ENCODE data around the gene YWHAG. TPM values are rescaled to one million over a fixed set of nuclear protein-coding genes. Genes with fewer than 3 reads are reported as not detected.

Gene YWHAG
- total and polyA plus RNA-seq, 2 of the 13 experiments (the other 11 are each of a cell fraction or from before 2014, with no cell fraction given) = 36.9 to 67.5 TPM

DNA sequence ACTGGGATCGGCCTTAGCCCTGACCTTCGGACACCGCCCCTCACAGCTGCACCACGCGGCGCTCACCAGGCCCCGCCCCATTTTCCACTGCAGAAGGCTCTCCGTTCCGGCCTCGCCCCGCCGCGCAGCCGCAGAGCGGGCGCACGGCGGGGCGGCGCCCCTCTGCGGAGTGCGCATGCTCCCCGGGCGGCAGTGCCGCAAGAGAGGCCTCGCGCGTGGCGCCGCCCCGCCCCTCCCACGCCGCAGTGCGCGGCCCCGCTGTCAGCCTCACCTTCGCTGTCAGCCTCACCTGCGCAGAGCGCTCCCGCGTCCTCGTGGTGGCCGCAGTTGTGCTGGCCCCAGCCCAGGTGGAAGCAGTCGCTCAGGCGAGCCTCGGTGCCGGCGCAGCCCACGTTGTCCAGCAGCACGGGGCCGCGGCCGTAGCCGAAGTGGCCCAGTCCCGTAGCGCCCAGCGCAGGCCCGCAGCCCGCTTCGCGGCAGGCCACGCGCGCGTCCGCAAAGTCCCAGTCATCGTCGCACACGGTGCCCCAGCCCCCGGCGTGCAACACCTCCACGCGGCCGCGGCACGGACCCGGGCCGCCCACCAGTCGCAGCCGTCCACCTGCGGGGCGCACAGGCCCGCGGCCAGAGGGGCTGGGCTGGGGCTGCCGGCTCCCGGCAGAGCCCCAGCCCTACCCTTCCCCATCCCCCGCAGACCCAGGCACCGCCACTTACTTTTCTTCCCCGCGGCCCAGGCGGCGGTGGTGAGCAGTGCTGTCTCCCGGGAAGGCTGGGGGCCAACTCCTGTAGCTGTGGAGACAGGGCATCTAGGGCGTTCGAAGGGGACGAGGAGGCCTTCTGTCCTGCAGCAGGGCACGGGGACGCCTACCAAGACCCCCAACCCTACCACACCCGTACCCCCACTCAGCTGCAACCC is 34.6 kb upstream of the YWHAG start (continued):
- TF ChIP-seq, protein P1, sequence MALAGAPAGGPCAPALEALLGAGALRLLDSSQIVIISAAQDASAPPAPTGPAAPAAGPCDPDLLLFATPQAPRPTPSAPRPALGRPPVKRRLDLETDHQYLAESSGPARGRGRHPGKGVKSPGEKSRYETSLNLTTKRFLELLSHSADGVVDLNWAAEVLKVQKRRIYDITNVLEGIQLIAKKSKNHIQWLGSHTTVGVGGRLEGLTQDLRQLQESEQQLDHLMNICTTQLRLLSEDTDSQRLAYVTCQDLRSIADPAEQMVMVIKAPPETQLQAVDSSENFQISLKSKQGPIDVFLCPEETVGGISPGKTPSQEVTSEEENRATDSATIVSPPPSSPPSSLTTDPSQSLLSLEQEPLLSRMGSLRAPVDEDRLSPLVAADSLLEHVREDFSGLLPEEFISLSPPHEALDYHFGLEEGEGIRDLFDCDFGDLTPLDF (CRISPR knock-in tag; IDR thresholded peaks at IDR 0.05) = no peak
- peak; percentile 85 for TF ChIP-seq ZNF225 (CRISPR knock-in tag; IDR thresholded peaks at IDR 0.05)
- TF ChIP-seq, protein P2, sequence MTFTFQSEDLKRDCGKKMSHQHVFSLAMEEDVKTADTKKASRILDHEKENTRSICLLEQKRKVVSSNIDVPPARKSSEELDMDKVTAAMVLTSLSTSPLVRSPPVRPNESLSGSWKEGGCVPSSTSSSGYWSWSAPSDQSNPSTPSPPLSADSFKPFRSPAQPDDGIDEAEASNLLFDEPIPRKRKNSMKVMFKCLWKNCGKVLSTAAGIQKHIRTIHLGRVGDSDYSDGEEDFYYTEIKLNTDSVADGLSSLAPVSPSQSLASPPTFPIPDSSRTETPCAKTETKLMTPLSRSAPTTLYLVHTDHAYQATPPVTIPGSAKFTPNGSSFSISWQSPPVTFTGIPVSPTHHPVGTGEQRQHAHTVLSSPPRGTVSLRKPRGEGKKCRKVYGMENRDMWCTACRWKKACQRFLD (CRISPR knock-in tag; IDR thresholded peaks at IDR 0.05; ENCODE audit: borderline replicate concordance) = no peak; the same call in 1 of the 2 replicates
- TF ChIP-seq, protein P3, sequence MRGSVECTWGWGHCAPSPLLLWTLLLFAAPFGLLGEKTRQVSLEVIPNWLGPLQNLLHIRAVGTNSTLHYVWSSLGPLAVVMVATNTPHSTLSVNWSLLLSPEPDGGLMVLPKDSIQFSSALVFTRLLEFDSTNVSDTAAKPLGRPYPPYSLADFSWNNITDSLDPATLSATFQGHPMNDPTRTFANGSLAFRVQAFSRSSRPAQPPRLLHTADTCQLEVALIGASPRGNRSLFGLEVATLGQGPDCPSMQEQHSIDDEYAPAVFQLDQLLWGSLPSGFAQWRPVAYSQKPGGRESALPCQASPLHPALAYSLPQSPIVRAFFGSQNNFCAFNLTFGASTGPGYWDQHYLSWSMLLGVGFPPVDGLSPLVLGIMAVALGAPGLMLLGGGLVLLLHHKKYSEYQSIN (CRISPR knock-in tag; IDR thresholded peaks at IDR 0.05; ENCODE audit: borderline replicate concordance) = 0 out of 2 replicates have a peak, but pooled peaks have one; percentile 6
- TF ChIP-seq, protein P4, sequence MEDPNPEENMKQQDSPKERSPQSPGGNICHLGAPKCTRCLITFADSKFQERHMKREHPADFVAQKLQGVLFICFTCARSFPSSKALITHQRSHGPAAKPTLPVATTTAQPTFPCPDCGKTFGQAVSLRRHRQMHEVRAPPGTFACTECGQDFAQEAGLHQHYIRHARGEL (CRISPR knock-in tag; IDR thresholded peaks at IDR 0.05) = no peak
- peak; percentile 39 for TF ChIP-seq JARID2 (CRISPR knock-in tag; IDR thresholded peaks at IDR 0.05; ENCODE audit: insufficient replicate concordance)
- no peak for TF ChIP-seq KLF11 (CRISPR knock-in tag; IDR thresholded peaks at IDR 0.05)
- no peak for TF ChIP-seq ZNF614 (CRISPR knock-in tag; IDR thresholded peaks at IDR 0.05; ENCODE audit: borderline replicate concordance)
- TF ChIP-seq, protein P5, sequence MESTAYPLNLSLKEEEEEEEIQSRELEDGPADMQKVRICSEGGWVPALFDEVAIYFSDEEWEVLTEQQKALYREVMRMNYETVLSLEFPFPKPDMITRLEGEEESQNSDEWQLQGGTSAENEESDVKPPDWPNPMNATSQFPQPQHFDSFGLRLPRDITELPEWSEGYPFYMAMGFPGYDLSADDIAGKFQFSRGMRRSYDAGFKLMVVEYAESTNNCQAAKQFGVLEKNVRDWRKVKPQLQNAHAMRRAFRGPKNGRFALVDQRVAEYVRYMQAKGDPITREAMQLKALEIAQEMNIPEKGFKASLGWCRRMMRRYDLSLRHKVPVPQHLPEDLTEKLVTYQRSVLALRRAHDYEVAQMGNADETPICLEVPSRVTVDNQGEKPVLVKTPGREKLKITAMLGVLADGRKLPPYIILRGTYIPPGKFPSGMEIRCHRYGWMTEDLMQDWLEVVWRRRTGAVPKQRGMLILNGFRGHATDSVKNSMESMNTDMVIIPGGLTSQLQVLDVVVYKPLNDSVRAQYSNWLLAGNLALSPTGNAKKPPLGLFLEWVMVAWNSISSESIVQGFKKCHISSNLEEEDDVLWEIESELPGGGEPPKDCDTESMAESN (CRISPR knock-in tag; conservative IDR thresholded peaks at IDR 0.05) = peak; percentile 95
- TF ChIP-seq NCOR1 (IDR thresholded peaks at IDR 0.05; ENCODE audit: borderline replicate concordance, low read length) = no peak; the same call in 1 of the 2 replicates
- peak; percentile 73 for TF ChIP-seq SAP130 (CRISPR knock-in tag; IDR thresholded peaks at IDR 0.05; ENCODE audit: low read depth)
- TF ChIP-seq ZSCAN22 (CRISPR knock-in tag; IDR thresholded peaks at IDR 0.05) = no peak
- TF ChIP-seq, protein P6, sequence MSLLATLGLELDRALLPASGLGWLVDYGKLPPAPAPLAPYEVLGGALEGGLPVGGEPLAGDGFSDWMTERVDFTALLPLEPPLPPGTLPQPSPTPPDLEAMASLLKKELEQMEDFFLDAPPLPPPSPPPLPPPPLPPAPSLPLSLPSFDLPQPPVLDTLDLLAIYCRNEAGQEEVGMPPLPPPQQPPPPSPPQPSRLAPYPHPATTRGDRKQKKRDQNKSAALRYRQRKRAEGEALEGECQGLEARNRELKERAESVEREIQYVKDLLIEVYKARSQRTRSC (CRISPR knock-in tag; IDR thresholded peaks at IDR 0.05; ENCODE audit: low read depth) = no peak
- no peak for TF ChIP-seq ZNF207 (IDR thresholded peaks at IDR 0.05; ENCODE audit: borderline replicate concordance)
- TF ChIP-seq AHR (CRISPR knock-in tag; IDR thresholded peaks at IDR 0.05) = no peak
- TF ChIP-seq TAF15 (IDR thresholded peaks at IDR 0.05; ENCODE audit: low read depth, low read length, poor library complexity, severe bottlenecking) = no peak
- no peak for TF ChIP-seq RFX3 (CRISPR knock-in tag; IDR thresholded peaks at IDR 0.05)
- TF ChIP-seq RFX1 (IDR thresholded peaks at IDR 0.05) = no peak
- TF ChIP-seq, protein P7, sequence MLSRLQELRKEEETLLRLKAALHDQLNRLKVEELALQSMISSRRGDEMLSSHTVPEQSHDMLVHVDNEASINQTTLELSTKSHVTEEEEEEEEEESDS (CRISPR knock-in tag; IDR thresholded peaks at IDR 0.05; ENCODE audit: borderline replicate concordance) = peak; percentile 62; the same call in 1 of the 2 replicates
- TF ChIP-seq MEIS1 (CRISPR knock-in tag; IDR thresholded peaks at IDR 0.05; ENCODE audit: borderline replicate concordance) = peak; percentile 81; the same call in 1 of the 2 replicates
- 0 out of 2 replicates have a peak, but pooled peaks have one; percentile 15 for TF ChIP-seq NFYC (CRISPR knock-in tag; IDR thresholded peaks at IDR 0.05)
- peak; percentile 87 for TF ChIP-seq AGO1 (IDR thresholded peaks at IDR 0.05; ENCODE audit: low read depth, low read length, poor library complexity, severe bottlenecking)
